Dendritic cell treated with granulocyte-macrophage colony-stimulating factor and Interleukin-4, amounts not matched to agents 40 ng/mL and 50 ng/mL, for 4 days (primary cell): ENCODE measurements around the gene CCDC9.

Experiments
- H3K27ac Mint-ChIP-seq: one replicate; pipeline ENCODE4 v1.8.0; 2022; ENCODE audit warnings: mild to moderate bottlenecking, mixed read lengths
- H3K27me3 Mint-ChIP-seq: one replicate; pipeline ENCODE4 v1.8.0; 2022; ENCODE audit warnings: mild to moderate bottlenecking, mixed read lengths
- H3K36me3 Mint-ChIP-seq: one replicate; pipeline ENCODE4 v1.8.0; 2022; ENCODE audit warnings: low read depth, mixed read lengths
- H3K4me1 Mint-ChIP-seq: one replicate; pipeline ENCODE4 v1.8.0; 2022; ENCODE audit warnings: low read depth, mixed read lengths
- H3K4me3 Mint-ChIP-seq: one replicate; pipeline ENCODE4 v1.8.0; 2022; ENCODE audit warnings: mild to moderate bottlenecking, moderate library complexity, mixed read lengths
- H3K9me3 Mint-ChIP-seq: one replicate; pipeline ENCODE4 v1.8.0; 2022; ENCODE audit warnings: mixed read lengths
- intact Hi-C: fragments of 100-400 bp; cut with micrococcal nuclease; formaldehyde crosslinking; loops from one replicate; pipeline ENCODE4 v1.15.0; 2022

The CCDC9 gene

DNA sequence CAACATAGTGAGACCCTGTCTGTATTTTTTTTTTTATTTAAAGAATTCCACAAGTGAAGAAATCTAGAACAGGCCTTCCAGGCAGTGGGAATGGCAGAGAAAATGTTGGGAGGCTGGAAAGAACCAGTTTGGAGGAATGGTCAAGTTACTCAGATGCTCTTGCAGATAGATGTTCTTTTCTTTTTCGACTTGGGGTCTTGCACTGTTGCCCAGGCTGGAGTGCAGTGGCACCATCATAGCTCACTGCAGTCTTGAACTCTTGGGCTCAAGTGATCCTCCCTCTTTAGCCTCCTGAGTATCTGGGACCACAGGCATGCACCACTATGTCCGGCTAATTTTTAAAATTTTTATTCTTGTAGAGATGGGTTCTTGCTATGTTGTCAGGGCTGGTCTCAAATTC lies 54.0 kb downstream of the CCDC9 start:
- peak overlapping the region; percentile 87 for H3K27ac Mint-ChIP-seq
- intact Hi-C loops = no loop called here
- H3K27me3 Mint-ChIP-seq = no peaks in the 10 kb centered on the region
- H3K9me3 Mint-ChIP-seq = no peaks in the 10 kb centered on the region
- peaks cover 27% of the 10 kb centered on the region for H3K36me3 Mint-ChIP-seq
- H3K4me1 Mint-ChIP-seq = peaks cover 72% of the 10 kb centered on the region
- peak overlapping the region; percentile 89 for H3K4me3 Mint-ChIP-seq

- intact Hi-C loops = no loop called here
- Mint-ChIP-seq H3K27ac (peak overlapping the region; percentile 87), H3K27me3 (no peaks in the 10 kb centered on the region), H3K4me3 (peak overlapping the region; percentile 89), H3K4me1 (peaks cover 74% of the 10 kb centered on the region), H3K9me3 (no peaks in the 10 kb centered on the region), H3K36me3 (peaks cover 32% of the 10 kb centered on the region)
Observed at GRCh38 chr19:47310819-47311218, 54.5 kb downstream of the CCDC9 start.

GRCh38 chr19:47312366-47313006 lies 56.2 kb downstream of the CCDC9 start:
- no peaks in the 10 kb centered on the region for H3K9me3 Mint-ChIP-seq
- intact Hi-C loops = no loop called here

DNA sequence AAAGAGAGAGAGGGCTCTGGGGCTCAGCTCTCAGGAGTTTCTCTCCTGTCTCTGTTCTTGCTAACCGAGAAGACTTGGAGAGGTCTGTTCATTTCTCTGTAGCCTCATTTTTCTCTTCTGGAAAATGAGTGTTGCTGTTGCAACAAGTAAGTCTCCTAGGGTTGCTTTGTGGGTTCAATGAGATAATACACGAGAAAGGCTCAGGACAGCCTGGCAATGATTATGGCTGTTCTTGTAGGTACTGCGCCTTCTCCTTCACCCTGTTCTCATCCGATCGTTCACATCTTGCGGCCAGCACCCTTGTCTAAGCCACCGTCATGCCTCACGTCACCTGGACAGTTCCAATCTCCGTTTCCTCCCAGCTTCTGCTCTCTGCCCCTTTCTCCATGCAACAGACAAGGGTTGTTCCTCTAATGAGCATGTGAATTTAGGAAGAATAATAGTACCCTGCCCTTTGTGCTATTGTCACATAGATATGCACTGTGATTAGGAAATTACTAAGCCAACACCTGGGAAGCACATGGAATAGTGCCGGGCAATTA lies 57.5 kb downstream of the CCDC9 start:
- peak overlapping the region; percentile 93 for H3K27ac Mint-ChIP-seq
- H3K4me1 Mint-ChIP-seq = peaks cover 79% of the 10 kb centered on the region
- no peaks in the 10 kb centered on the region for H3K27me3 Mint-ChIP-seq
- no peaks in the 10 kb centered on the region for H3K9me3 Mint-ChIP-seq
- H3K4me3 Mint-ChIP-seq = no peak overlapping the region
- intact Hi-C loops = loop anchor here (2.0 kb wide), 1 partner anchor 17 kb away; no protein-coding TSS in a partner anchor
- peaks cover 56% of the 10 kb centered on the region for H3K36me3 Mint-ChIP-seq

More at GRCh38 chr19:47312366-47313006, 56.2 kb downstream of the CCDC9 start:
- H3K36me3 Mint-ChIP-seq = peaks cover 46% of the 10 kb centered on the region
- no peaks in the 10 kb centered on the region for H3K27me3 Mint-ChIP-seq
- peak overlapping the region; percentile 32 for H3K4me3 Mint-ChIP-seq
- peak overlapping the region; percentile 93 for H3K27ac Mint-ChIP-seq
- H3K4me1 Mint-ChIP-seq = peaks cover 75% of the 10 kb centered on the region

DNA sequence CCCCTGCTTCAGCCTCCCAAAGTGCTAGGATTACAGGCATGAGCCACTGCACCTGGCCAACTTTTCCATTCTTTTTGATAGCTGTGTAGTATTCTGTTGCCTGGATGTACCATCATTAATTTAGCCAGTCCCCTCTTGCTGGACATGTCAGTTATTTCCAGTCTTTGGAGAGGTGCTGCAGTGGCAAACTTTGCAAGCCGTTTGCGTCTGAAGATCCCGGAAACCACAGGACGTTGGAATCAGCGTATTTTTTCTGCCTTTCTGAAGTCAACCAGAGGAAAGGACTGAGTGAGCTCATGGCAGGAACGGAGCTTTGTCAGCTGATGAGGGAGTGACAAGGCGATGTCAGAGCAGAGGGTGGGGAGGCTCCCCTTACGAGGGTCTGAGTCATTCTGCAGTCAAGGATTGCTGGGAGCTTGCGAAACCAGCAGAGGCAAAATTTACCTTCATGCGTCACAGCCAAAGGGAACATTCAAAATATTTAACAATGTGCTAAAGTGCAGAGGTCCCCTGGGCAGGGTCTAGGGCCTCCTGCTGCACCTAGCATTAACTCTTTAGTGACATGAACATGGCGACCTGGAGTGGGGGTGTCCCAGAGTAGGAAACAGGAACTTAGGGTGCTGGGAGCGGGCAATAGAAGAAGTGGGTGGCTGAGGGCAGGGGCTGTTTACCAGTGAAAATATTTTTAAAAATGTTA lies 58.9 kb downstream of the CCDC9 start:
- intact Hi-C loops = loop anchor here (1.0 to 2.0 kb wide), 2 partner anchors 9 to 16 kb away; no protein-coding TSS in a partner anchor
- Mint-ChIP-seq H3K36me3 (peaks cover 65% of the 10 kb centered on the region), H3K27me3 (no peaks in the 10 kb centered on the region), H3K4me3 (peak overlapping the region; percentile 72), H3K27ac (peak overlapping the region; percentile 93), H3K9me3 (no peaks in the 10 kb centered on the region), H3K4me1 (peaks cover 74% of the 10 kb centered on the region)

- H3K27me3 Mint-ChIP-seq = no peaks in the 10 kb centered on the region
- intact Hi-C loops = no loop called here
- H3K4me1 Mint-ChIP-seq = peaks cover 71% of the 10 kb centered on the region
- no peaks in the 10 kb centered on the region for H3K9me3 Mint-ChIP-seq
- peak overlapping the region; percentile 93 for H3K27ac Mint-ChIP-seq
- peaks cover 77% of the 10 kb centered on the region for H3K36me3 Mint-ChIP-seq
- peak overlapping the region; percentile 72 for H3K4me3 Mint-ChIP-seq
Observed at GRCh38 chr19:47316513-47316912, 60.2 kb downstream of the CCDC9 start.

DNA sequence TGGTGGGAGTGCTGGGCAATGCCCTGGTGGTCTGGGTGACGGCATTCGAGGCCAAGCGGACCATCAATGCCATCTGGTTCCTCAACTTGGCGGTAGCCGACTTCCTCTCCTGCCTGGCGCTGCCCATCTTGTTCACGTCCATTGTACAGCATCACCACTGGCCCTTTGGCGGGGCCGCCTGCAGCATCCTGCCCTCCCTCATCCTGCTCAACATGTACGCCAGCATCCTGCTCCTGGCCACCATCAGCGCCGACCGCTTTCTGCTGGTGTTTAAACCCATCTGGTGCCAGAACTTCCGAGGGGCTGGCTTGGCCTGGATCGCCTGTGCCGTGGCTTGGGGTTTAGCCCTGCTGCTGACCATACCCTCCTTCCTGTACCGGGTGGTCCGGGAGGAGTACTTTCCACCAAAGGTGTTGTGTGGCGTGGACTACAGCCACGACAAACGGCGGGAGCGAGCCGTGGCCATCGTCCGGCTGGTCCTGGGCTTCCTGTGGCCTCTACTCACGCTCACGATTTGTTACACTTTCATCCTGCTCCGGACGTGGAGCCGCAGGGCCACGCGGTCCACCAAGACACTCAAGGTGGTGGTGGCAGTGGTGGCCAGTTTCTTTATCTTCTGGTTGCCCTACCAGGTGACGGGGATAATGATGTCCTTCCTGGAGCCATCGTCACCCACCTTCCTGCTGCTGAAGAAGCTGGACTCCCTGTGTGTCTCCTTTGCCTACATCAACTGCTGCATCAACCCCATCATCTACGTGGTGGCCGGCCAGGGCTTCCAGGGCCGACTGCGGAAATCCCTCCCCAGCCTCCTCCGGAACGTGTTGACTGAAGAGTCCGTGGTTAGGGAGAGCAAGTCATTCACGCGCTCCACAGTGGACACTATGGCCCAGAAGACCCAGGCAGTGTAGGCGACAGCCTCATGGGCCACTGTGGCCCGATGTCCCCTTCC lies 63.9 kb downstream of the CCDC9 start:
- intact Hi-C loops = no loop called here

More for the DNA sequence above, 63.9 kb downstream of the CCDC9 start:
- no peaks in the 10 kb centered on the region for H3K27me3 Mint-ChIP-seq
- no peak overlapping the region for H3K4me3 Mint-ChIP-seq
- H3K27ac Mint-ChIP-seq = peak overlapping the region; percentile 97
- peaks cover 77% of the 10 kb centered on the region for H3K4me1 Mint-ChIP-seq
- peaks cover 58% of the 10 kb centered on the region for H3K36me3 Mint-ChIP-seq
- no peaks in the 10 kb centered on the region for H3K9me3 Mint-ChIP-seq
